ENCODE data around the gene ZSCAN29.

- TF ChIP-seq CTBP1 (IDR thresholded peaks at IDR 0.05; ENCODE audit: borderline replicate concordance): no peak
- no peak for TF ChIP-seq ZNF384 (IDR thresholded peaks at IDR 0.05)
- no peak for TF ChIP-seq FOXA1 (IDR thresholded peaks at IDR 0.05)
- TF ChIP-seq HDGF (IDR thresholded peaks at IDR 0.05; ENCODE audit: borderline replicate concordance): no peak
- TF ChIP-seq ARNT (IDR thresholded peaks at IDR 0.05): no peak
- no peak for TF ChIP-seq FOXK2 (IDR thresholded peaks at IDR 0.05)
- TF ChIP-seq SP1 (IDR thresholded peaks at IDR 0.05): no peak
- no peak for TF ChIP-seq PKNOX1 (IDR thresholded peaks at IDR 0.05)
- TF ChIP-seq L3MBTL2 (conservative IDR thresholded peaks at IDR 0.05): no peak
- TF ChIP-seq SUZ12 (IDR thresholded peaks at IDR 0.05): no peak
- TF ChIP-seq NFRKB (IDR thresholded peaks at IDR 0.05): no peak
- no peak for TF ChIP-seq FOXM1 (IDR thresholded peaks at IDR 0.05; ENCODE audit: borderline replicate concordance)
- no peak for TF ChIP-seq BHLHE40 (IDR thresholded peaks at IDR 0.05; ENCODE audit: borderline replicate concordance)
Measured at GRCh38 chr15:43317566-43318184, 53.2 kb downstream of the ZSCAN29 start.

Data from HEK293T (cell line).